Endothelial cell of umbilical vein (primary cell): ENCODE results near the gene PLN. TPM values are rescaled to one million over a fixed set of nuclear protein-coding genes. Genes with fewer than 3 reads are reported as not detected.

ENCODE experiments used
- BruUV-seq: library from RNA; stranded (reverse); fragments of 400-500 nt; replicated peaks from 2 replicates; lab custom pipeline; 2021; lab: Mats Ljungman, UMichigan
- CTCF ChIA-PET: fragments of 300-600, 350-600 bp; sonication (Branson Sonifier 250); formaldehyde crosslinking; loops from one replicate; lab custom pipeline; 2021; ENCODE audit warnings: antibody characterized with exemption, inconsistent platforms; lab: Charles Lee
- POLR2A ChIA-PET: fragments of 300-600, 350-600 bp; sonication (Branson Sonifier 250); formaldehyde crosslinking; loops from one replicate; lab custom pipeline; 2021; ENCODE audit warnings: antibody characterized with exemption, inconsistent platforms; lab: Charles Lee
- DNase-seq: peaks from one replicate; pipeline ENCODE4 v3.0.0-alpha.2; 2011; ENCODE audit warnings: low read depth, low spot score
- FAIRE-seq: peaks from 2 replicates; lab custom pipeline; 2011; peaks lifted over from hg19 to GRCh38; lab: Jason Lieb, UNC
- H2AFZ ChIP-seq: 2 replicates; pipeline ENCODE4 v1.6.0; 2012; ENCODE audit warnings: low read depth, low read length, control low read depth, inconsistent platforms
- H3K27ac ChIP-seq: 2 replicates; pipeline ENCODE4 v1.5.1; 2011; ENCODE audit warnings: low read depth, mild to moderate bottlenecking, control low read depth, low read length, moderate library complexity; ENCODE audit not compliant: insufficient read depth
- H3K27me3 ChIP-seq, 2 experiments: 2 replicates each; pipeline versions ENCODE4 v1.6.0 to v1.6.1; 2011; ENCODE audit warnings: low read length in 2 of 2, mixed read lengths in 1 of 2; ENCODE audit not compliant: control insufficient read depth in 2 of 2, insufficient read depth in 2 of 2
- H3K36me3 ChIP-seq, 2 experiments: 2 replicates in 1 of 2; 3 replicates in 1 of 2; pipeline ENCODE4 v1.5.1; 2011; ENCODE audit warnings: low read length in 2 of 2, mild to moderate bottlenecking in 1 of 2, moderate library complexity in 1 of 2; ENCODE audit not compliant: control insufficient read depth in 2 of 2, insufficient read depth in 2 of 2; ENCODE audit errors: extremely low read depth in 1 of 2
- H3K4me1 ChIP-seq: 3 replicates; pipeline ENCODE4 v1.5.1; 2011; ENCODE audit warnings: mild to moderate bottlenecking, low read length; ENCODE audit not compliant: control insufficient read depth, insufficient read depth; ENCODE audit errors: extremely low read depth
- H3K4me2 ChIP-seq: 2 replicates; pipeline ENCODE4 v1.6.1; 2011; ENCODE audit warnings: low read length, control low read depth, mixed read lengths; ENCODE audit not compliant: insufficient read depth
- H3K4me3 ChIP-seq, 3 experiments: fragments of 200-600 bp in 1 of 3; sonication (generic), shearing (Covaris generic) in 1 of 3; replicated peaks in 1 of 3; 2 replicates each; pipeline ENCODE4 v1.5.1; 2011 to 2016; ENCODE audit warnings: control low read depth in 3 of 3, low read length in 3 of 3, mild to moderate bottlenecking in 2 of 3, inconsistent platforms in 1 of 3, low read depth in 1 of 3, moderate library complexity in 1 of 3; ENCODE audit not compliant: insufficient read depth in 1 of 3
- H3K79me2 ChIP-seq: 2 replicates; pipeline ENCODE4 v1.6.0; 2012; ENCODE audit warnings: low read length, inconsistent platforms; ENCODE audit not compliant: control insufficient read depth, insufficient read depth
- H3K9ac ChIP-seq: replicated peaks from 2 replicates; pipeline ENCODE3; 2011; ENCODE audit warnings: low read length, control low read depth; ENCODE audit not compliant: insufficient read depth; ENCODE audit errors: extremely low read depth
- H3K9me1 ChIP-seq: replicated peaks from 3 replicates; pipeline ENCODE4 v1.6.0; 2011; ENCODE audit warnings: mild to moderate bottlenecking, low read length; ENCODE audit not compliant: control insufficient read depth, insufficient read depth; ENCODE audit errors: extremely low read depth
- H3K9me3 ChIP-seq: replicated peaks from 2 replicates; pipeline ENCODE4 v1.5.1; 2012; ENCODE audit warnings: low read length, inconsistent platforms; ENCODE audit not compliant: control insufficient read depth, insufficient read depth
- H4K20me1 ChIP-seq: replicated peaks from 2 replicates; pipeline ENCODE3; 2011; ENCODE audit warnings: mild to moderate bottlenecking, low read length; ENCODE audit not compliant: control insufficient read depth, insufficient read depth; ENCODE audit errors: extremely low read depth
- EZH2 ChIP-seq: IDR thresholded peaks from 2 replicates; pipeline ENCODE4 v1.6.1; 2012; ENCODE audit warnings: borderline replicate concordance, low read depth, mild to moderate bottlenecking, moderate library complexity, low read length, inconsistent platforms; ENCODE audit not compliant: severe bottlenecking
- FOS ChIP-seq: IDR thresholded peaks from 2 replicates; pipeline ENCODE4 v1.6.1; 2011; ENCODE audit warnings: mild to moderate bottlenecking, low read length, moderate library complexity, borderline replicate concordance; ENCODE audit not compliant: insufficient read depth
- GATA2 ChIP-seq: IDR thresholded peaks from 2 replicates; pipeline ENCODE4 v1.7.0; 2011; ENCODE audit warnings: low read depth, mild to moderate bottlenecking, moderate library complexity, mixed read lengths, low read length; ENCODE audit not compliant: insufficient read length, insufficient read depth
- JUN ChIP-seq: IDR thresholded peaks from 2 replicates; pipeline ENCODE4 v1.6.1; 2011; ENCODE audit warnings: borderline replicate concordance, low read depth; ENCODE audit not compliant: insufficient read length, insufficient read depth
- MYC ChIP-seq: IDR thresholded peaks from one replicate; pipeline ENCODE4 v1.6.1; 2011; ENCODE audit warnings: mild to moderate bottlenecking, low read depth, low read length
- POLR2A ChIP-seq: IDR thresholded peaks from 2 replicates; pipeline ENCODE4 v1.6.1; 2012; ENCODE audit warnings: low read depth, mild to moderate bottlenecking, control low read depth, low read length
- POLR2AphosphoS5 ChIP-seq: IDR thresholded peaks from 2 replicates; pipeline ENCODE4 v1.6.1; 2012; ENCODE audit warnings: low read depth, mild to moderate bottlenecking, control low read depth, low read length, moderate library complexity; ENCODE audit not compliant: insufficient read depth
- dilution Hi-C: fragments of 300-500 bp; cut with MboI; formaldehyde crosslinking; loops from one replicate; pipeline ENCODE4 v1.15.0; 2019; ENCODE audit warnings: low sequenced_read_pairs; ENCODE audit not compliant: extremely low pct_ligation_motif_present
- intact Hi-C: fragments of 100-400 bp; cut with micrococcal nuclease; formaldehyde crosslinking; loops from one replicate; pipeline ENCODE4 v1.10.0; 2022
- polyA plus RNA-seq, 4 experiments: library from polyadenylated mRNA; depleted of rRNA in 3 of 4; stranded (reverse) in 3 of 4; unstranded in 1 of 4; fragments of >200 nt; gene quantifications; 2 replicates each; pipeline versions ENCODE4 v1.2.1 to v1.2.3, GENCODE V29; 2011 to 2012; ENCODE audit warnings: missing spikeins in 1 of 4
- total RNA-seq: library from RNA; stranded (reverse); gene quantifications from 2 replicates; pipeline ENCODE4 v1.2.3, GENCODE V29; 2021
- TF ChIP-seq, protein P1 (sequence below): IDR thresholded peaks from 2 replicates; pipeline ENCODE4 v1.6.1; 2011; ENCODE audit not compliant: insufficient read depth, insufficient read length
- TF ChIP-seq, protein P2 (sequence below), 2 donors: IDR thresholded peaks; 1 replicate in 1 of 2; 2 replicates in 1 of 2; pipeline ENCODE4 v1.5.1; 2011; ENCODE audit warnings: low read length in 2 of 2, mild to moderate bottlenecking in 2 of 2, moderate library complexity in 2 of 2, control low read depth in 1 of 2, inconsistent platforms in 1 of 2, low read depth in 1 of 2; ENCODE audit not compliant: insufficient read depth in 1 of 2; ENCODE audit errors: extremely low read depth in 1 of 2

Gene PLN
- total and polyA plus RNA-seq, 2 donors (not counting 3 experiments of a cell fraction or from before 2014, with no cell fraction given): not detected

DNA sequence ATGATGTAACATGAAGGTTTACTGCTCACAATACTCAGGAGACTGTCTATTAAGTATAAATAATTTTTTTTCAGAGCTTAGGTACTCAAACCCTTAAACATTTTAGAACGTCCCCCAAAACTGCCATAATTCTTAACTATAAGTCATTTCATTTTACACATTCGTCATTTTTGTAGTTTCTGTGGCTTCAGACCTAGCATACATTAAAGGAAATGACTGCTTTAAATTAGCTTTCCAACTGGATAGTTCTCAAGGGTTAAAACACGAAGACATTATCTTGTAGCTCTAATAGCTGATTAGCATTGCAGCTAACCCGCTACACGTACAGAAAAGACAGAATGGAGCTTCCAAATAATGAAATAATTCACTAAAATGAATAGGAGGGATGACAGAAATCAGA, 24.9 kb upstream of the PLN start:
- H4K20me1 ChIP-seq: no peaks in the 10 kb centered on the region
- POLR2A ChIA-PET: no interaction called here
- intact Hi-C loops (no loop called here), dilution Hi-C loops (no loop called here)
- no TSS peak for BruUV-seq
- H3K9ac ChIP-seq: no peak overlapping the region
- H3K27ac ChIP-seq: no peak overlapping the region
- CTCF ChIA-PET: interaction anchor here (0.6 to 1.6 kb wide), 3 partner anchors 9 to 239 kb away, joined by 3 to 5 read pairs (median 4); no protein-coding TSS in a partner anchor
- H3K9me1 ChIP-seq: no peaks in the 10 kb centered on the region
- TF ChIP-seq, protein P1, sequence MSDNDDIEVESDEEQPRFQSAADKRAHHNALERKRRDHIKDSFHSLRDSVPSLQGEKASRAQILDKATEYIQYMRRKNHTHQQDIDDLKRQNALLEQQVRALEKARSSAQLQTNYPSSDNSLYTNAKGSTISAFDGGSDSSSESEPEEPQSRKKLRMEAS: no peak
- no peak for TF ChIP-seq GATA2
- TF ChIP-seq MYC: no peak
- H3K27me3 ChIP-seq: no peaks in the 10 kb centered on the region
- no peak for FAIRE-seq
- no peak overlapping the region for H2AFZ ChIP-seq
- H3K9me3 ChIP-seq: no peaks in the 10 kb centered on the region
- peaks cover 0 to 2% of the 10 kb centered on the region in 2 experiments for H3K36me3 ChIP-seq
- DNase-seq: no peak
- H3K79me2 ChIP-seq: peaks cover 5% of the 10 kb centered on the region
- no peaks in the 10 kb centered on the region for H3K4me1 ChIP-seq
- no peak overlapping the region for H3K4me2 ChIP-seq
- no peak overlapping the region for H3K4me3 ChIP-seq

DNA sequence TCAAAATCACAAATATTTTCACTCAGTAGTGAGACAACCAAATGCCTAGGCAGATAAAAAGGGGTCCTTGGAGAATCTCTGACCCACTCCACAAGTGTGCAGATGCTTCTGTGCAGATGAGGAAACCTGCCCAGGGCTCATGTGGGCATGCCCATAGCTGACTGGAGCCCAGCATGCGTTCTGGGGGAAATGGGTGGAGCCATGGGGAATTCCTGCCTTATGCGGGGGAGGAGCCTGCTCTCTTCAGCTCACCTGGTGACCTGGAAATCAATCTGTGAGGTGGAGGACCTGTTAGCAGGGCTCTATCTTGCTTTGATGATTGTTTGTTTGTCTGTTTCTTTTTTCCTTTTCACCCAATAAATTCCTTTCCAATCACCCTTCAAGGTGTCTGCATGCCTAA, 23.4 kb upstream of the PLN start:
- POLR2A ChIA-PET: no interaction called here
- no peaks in the 10 kb centered on the region for H3K4me1 ChIP-seq
- H3K27me3 ChIP-seq: no peaks in the 10 kb centered on the region
- no peak overlapping the region for H3K4me2 ChIP-seq
- H3K36me3 ChIP-seq: peaks cover 0 to 2% of the 10 kb centered on the region in 2 experiments
- TF ChIP-seq EZH2: no peak
- TF ChIP-seq POLR2AphosphoS5: no peak
- no peak for TF ChIP-seq MYC
- no peak for TF ChIP-seq JUN
- no peak for TF ChIP-seq POLR2A
- TF ChIP-seq FOS: no peak
- TF ChIP-seq, protein P1: no peak
- no peak for TF ChIP-seq GATA2
- TF ChIP-seq, protein P2, sequence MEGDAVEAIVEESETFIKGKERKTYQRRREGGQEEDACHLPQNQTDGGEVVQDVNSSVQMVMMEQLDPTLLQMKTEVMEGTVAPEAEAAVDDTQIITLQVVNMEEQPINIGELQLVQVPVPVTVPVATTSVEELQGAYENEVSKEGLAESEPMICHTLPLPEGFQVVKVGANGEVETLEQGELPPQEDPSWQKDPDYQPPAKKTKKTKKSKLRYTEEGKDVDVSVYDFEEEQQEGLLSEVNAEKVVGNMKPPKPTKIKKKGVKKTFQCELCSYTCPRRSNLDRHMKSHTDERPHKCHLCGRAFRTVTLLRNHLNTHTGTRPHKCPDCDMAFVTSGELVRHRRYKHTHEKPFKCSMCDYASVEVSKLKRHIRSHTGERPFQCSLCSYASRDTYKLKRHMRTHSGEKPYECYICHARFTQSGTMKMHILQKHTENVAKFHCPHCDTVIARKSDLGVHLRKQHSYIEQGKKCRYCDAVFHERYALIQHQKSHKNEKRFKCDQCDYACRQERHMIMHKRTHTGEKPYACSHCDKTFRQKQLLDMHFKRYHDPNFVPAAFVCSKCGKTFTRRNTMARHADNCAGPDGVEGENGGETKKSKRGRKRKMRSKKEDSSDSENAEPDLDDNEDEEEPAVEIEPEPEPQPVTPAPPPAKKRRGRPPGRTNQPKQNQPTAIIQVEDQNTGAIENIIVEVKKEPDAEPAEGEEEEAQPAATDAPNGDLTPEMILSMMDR (IDR thresholded peaks at IDR 0.05; ENCODE audit: extremely low read depth in 1 of 2, insufficient read depth in 1 of 2, low read depth in 1 of 2, low read length in 2 of 2): no peak
- no peak overlapping the region for H2AFZ ChIP-seq
- no peak overlapping the region for H3K9ac ChIP-seq
- CTCF ChIA-PET: no interaction called here
- FAIRE-seq (no peak), DNase-seq (no peak)
- H3K79me2 ChIP-seq: peaks cover 5% of the 10 kb centered on the region
- intact Hi-C loops (no loop called here), dilution Hi-C loops (no loop called here)
- no peaks in the 10 kb centered on the region for H4K20me1 ChIP-seq
- H3K9me1 ChIP-seq: no peaks in the 10 kb centered on the region
- H3K4me3 ChIP-seq: no peak overlapping the region
- no peak overlapping the region for H3K27ac ChIP-seq
- BruUV-seq: no TSS peak
- no peaks in the 10 kb centered on the region for H3K9me3 ChIP-seq
